ENCODE measurements around the gene LRRC47.
A peak's percentile ranks its signal among the peaks of the same experiment; 100 is the strongest.

Gene LRRC47

GRCh38 chr1:3785456-3786157, 10.7 kb downstream of the LRRC47 start:
- DNase-seq, result peak; percentile 33

DNA sequence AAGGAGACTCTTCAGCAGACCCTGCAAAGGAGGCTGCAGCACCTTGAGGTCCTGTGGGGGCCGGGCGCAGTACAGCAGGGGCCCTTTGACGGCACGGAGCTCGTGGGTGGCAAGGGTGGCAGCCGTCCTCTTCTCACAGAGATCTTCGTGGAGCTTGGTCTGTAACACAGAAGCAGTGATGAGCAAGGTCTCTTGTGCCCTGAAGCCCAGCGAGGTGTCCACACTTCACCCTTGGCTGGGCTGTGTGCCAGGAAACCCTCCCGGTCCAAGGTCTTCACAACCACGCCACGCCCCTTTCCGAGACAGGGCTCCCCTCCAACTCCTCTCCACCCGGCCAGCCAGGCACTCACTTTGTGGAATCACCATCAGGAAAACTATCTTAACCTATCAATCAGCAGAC, 11.3 kb downstream of the LRRC47 start:
- no peak for DNase-seq

GRCh38 chr1:3783651-3784474, 12.4 kb downstream of the LRRC47 start:
- no peak for DNase-seq

DNA sequence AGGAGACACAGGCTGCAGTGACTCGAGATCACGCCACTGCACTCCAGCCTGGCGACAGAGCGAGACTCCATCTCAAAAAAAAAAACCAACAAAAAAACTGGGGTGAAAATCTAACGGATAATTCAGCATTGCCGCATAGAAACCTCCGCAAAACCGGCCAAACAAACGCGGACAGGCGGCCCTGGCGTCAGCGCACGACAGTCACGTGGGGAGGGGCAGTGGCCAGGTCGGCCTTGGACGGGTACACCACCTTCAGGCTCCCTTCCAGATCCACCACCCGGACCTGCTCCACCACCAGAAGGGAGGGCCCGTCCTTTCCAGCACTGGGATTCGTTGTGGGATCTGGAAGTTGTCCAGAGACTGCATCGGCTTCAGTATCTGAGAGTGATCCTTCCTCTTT, 15.4 kb downstream of the LRRC47 start:
- DNase-seq, result no peak

- no peak for DNase-seq
These were observed 16.3 kb downstream of the LRRC47 start for GRCh38 chr1:3779912-3780416.

GRCh38 chr1:3779265-3779911, 16.9 kb downstream of the LRRC47 start:
- no peak for DNase-seq

DNA sequence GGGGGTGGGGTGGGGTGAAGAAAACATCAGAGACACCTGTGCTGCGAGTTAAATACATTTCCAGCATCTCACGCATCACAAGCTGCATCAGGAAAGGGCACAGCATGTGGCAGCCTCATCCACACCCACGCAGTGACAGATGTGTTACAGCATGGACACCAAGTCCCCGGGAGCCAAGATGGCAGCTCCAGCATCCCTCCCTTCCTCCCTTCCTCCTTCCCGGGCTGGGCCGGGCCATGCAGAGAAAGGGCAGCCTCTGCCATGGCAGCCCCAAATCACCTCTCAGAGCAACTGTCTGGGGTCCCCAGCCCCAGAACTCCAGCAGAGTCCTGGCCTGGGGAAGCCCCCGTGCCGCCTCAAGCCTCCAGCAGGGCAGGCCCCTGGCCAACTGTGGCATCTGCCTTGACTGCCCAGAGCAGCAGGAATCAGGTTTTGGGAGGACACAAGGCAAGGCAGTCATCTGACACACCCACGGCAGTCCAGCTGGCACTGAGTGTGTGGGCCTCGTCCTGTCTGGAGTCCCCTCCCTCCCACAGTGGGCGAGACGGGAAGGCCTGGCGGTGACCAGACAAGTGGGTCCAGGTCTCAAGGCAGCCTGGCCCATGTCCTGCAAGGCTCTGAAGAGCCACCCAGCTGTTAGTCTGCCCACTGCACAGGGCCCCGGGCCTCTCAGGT, 17.6 kb downstream of the LRRC47 start:
- no peak for DNase-seq

- DNase-seq, result no peak
These were observed 18.4 kb downstream of the LRRC47 start for GRCh38 chr1:3777647-3778589.

- DNase-seq, result no peak
These were observed 19.2 kb downstream of the LRRC47 start for GRCh38 chr1:3777078-3777547.

- no peak for DNase-seq
These were observed 19.9 kb downstream of the LRRC47 start for GRCh38 chr1:3776231-3776961.

DNA sequence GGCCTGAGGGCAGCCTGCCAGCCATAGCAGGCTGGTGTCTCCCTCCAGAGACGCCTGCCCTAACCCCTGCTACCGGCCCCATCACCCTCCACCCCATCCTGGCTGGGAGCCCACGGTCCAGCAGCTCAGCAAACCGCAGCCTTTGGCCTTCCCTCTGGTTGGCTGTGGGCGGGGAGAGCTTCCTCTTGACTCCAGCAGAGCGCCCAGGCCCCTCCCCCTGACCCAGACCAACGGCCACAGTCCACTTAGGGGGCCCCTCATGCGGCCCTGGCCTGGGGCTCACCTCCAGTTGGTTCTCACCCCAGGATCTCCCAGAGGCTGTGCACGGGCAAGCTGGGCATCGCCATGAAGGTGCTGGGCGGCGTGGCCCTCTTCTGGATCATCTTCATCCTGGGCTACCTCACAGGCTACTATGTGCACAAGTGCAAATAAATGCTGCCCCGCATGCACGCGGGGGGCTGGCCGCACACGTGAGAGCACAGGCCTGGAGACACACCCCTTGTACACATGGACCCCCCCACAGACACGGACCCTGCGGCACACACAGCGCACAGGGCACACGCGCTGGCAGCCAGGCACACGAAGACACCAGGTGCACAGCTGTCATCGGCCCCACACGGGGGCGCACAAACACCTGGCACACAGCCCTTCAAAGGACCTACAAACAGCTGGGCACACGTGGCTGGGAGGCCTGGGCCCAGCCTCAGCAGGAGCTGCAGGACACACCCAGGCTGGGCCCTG, 20.6 kb downstream of the LRRC47 start:
- peak; percentile 74 for DNase-seq

DNA sequence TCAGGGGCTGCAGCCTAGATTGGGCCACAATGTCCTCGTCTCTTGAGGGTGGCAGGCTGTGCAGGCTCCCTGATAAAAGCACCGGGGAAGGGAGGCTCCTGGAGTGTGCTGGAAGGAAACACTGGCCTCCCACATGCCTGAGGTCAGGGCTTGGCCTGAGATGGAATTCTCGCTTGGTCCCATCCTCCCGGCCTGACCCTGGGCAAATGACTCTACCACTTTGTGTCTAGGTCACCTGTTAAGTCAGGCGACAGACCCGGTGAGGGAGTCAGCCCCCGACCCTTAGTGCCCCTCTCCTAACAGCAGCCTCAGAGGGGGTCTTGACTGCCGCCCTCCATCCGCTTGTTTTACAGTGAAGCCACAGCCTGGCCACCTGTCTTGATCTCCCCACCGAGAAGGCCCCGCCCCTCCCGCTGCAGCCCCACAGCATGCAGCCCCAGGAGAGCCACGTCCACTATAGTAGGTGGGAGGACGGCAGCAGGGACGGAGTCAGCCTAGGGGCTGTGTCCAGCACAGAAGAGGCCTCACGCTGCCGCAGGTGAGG, 21.3 kb downstream of the LRRC47 start:
- no peak for DNase-seq

DNA sequence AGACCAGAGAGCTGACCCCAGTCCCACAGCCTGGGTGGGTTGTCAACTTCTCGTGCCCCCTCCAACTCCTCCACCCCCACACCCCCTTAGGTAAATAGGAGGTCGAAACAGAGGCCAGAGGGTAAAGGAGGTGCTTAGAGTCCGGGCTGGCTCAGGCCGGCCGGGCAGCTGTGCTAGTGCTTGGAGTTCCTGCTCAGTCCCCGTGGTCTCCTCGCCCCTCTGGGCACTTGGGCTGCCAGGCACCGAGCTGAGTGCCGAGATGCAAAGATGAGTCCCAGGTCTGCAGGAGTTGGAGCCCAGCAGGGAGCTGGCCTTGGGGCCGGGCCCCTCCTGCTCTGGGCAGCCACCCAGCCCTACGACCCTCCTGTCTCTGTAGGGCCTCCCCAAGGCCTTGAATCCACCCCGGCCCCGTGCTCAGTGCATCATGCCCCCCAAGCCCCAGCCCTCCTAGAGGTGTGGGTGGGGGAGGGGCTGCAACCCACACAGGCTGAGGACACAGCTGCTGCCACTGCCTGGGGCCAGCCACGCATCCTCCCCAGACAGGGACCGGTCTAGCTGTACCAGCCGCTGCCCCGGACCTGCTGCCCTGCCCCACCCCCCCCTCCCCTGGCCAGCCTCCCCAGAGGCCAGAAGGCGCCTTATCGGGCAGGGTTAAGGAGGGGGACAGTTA, 21.9 kb downstream of the LRRC47 start:
- no peak for DNase-seq

DNA sequence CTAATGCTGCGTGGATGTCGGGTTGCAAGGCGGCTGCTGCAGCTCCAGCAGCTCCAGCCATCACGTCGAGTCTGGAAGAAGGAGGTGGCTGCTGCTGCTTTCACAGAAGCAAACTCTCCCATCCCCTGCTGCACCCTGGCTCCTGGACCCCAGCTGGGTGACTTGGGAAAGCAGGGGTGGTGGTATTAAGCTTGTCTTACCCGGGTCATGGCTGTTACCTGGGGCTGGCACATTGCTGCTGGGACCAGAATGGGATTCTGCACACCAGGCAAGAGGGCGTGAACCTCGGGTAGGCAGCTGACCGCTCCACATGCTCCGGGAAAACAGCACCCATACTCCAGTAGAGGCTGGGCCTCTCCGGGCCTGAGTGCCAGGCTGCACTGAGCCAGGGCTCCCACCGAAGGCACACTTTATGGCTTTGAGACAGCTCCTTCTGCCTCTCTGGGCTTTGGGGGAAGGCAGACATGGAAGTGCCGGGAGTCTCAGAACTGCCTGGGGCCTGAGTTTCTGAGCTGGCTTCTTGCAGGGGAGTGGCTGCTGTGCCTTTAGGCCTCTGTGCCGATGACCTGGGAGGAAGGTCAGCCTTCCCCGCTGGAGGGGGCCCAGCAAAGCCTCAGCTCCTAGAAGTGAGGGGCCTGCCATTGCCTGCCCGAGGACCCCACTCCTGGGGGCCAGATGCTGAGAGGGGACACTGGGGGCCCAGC, 22.6 kb downstream of the LRRC47 start:
- no peak for DNase-seq

DNA sequence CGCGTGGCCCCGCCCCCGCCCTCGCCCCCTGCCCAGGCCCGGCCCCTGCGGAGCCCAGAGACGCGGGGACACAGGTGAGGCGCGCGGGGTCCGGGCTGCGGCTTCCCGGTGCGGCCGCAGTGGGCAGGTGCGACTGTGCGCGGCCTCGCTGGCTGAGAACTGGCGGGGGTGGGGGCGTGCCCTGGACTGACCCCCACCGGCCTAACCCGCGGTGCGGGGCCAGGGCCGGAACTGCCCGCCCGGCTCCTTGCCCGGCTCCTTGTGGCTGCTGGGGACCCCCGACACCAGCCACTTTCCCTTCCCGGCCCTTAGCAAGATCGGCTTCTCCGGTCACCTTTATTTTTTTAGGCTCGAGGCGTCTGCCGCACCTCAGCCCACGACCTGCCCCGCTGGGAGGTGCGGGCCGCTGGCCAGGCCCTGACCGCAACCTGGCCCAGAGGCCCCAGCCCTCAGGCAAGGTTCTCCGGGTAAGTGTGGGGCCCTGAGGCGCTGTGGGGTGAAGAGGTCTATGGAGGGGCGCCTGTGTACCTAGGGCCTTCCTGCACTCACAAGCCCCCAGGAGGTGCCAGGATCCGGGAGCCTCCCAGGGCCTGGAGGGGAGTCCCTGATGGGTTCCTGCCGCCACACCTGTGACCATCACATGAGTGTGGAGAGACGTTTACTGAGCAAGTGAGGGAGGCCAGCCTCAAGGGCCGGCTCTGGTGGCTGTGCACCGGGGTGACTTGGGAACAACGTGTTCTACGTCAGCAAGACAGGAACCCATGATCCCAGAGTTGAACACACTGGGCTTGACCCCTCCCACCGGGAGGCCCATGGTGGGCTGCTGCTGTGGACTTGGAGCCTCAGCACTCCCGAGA, 23.4 kb downstream of the LRRC47 start, which contains the start of gene SMIM1:
Gene SMIM1, plus strand, starts transcription at position 35 of the 857 bp plus-strand sequence. CDS start 2,625 bp downstream, outside the sequence.
- no peak for DNase-seq

DNA sequence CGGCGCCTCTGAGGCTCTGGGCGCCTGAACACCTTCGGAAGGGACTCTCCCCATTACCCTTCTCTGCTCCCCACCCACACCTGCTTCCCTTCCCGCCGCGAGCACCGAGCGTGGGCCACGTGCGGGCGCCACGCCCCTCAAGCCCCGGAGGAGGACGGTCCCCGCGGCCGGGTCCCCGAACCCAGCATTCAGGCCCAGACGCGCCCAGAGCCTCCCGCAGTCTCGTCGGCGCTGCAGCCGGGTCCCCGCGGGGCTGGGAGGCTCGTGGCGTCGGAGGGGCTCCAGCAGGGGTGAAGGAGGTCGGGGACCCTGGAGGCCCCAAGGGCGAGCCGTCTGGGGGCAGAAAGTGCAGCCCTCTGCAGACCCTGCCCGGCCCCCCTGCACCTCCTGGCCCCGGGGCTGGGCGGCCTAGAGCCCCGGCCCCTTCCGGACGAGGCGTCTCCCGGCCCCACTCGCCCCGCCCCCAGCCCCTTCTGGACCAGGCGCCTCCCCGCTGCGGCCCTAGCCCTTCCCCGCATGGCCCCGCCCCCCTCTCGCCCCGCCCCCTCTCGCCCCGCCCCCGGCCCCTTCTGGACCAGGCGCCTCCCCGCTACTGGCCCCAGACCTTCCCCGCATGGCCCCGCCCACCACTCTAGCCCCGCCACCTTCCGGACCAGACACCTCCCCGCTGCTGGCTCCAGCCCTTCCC, 24.1 kb downstream of the LRRC47 start:
- peak; percentile 91 for DNase-seq

Measured in activated CD4-positive, alpha-beta T cell treated with anti-CD3 and anti-CD28 coated beads, Interleukin-10, Interleukin-2, amounts not matched to agents 100 ng/mL and 50 ng/mL, durations not matched to agents 16 hours and 8 hours (primary cell).